ENCODE measurements around the gene EPC1. TPM values are rescaled to one million over a fixed set of nuclear protein-coding genes. Genes with fewer than 3 reads are reported as not detected.

EPC1 gene
- polyA plus RNA-seq, 1 of the 3 experiments (the other 2 are of a cell fraction), result 21.8 TPM

GRCh38 chr10:32372000-32372875 is 25.3 kb upstream of the EPC1 start:
- Histone ChIP-seq H3K27me3 (ENCODE audit: insufficient read depth) (no peaks in the 10 kb centered on the region), H3K9me2 (no peaks in the 10 kb centered on the region), H3F3A (replicated peaks; ENCODE audit: insufficient read depth) (peaks cover 21% of the 10 kb centered on the region), H2AFZ (ENCODE audit: low read depth) (no peak overlapping the region), H3K79me2 (ENCODE audit: insufficient read depth) (peaks cover 68% of the 10 kb centered on the region), H3K9me3 (no peaks in the 10 kb centered on the region), H4K20me1 (ENCODE audit: insufficient read depth) (peaks cover 4% of the 10 kb centered on the region; the same call in 1 of the 2 replicates), H3K4me3 (ENCODE audit: low read depth in 2 of 2, low read length in 1 of 2) (no peak overlapping the region), H3K27ac (ENCODE audit: low read depth in 2 of 2, low read length in 1 of 2) (no peak overlapping the region), H3K9ac (no peak overlapping the region), H3K4me1 (ENCODE audit: control insufficient read depth in 1 of 2, insufficient read depth in 2 of 2, low read depth in 1 of 2, low read length in 1 of 2) (no peaks in the 10 kb centered on the region; a peak in 1 of 4 replicates), H3K4me2 (no peak overlapping the region), H3K36me3 (replicated peaks in 1 of 2; ENCODE audit: control insufficient read depth in 1 of 2, insufficient read depth in 2 of 2, low read length in 1 of 2) (peaks cover 6 to 7% of the 10 kb centered on the region in 2 experiments)
- DNase-seq, result no peak
- WGBS (ENCODE audit: low lambda C conversion rate), result 87% methylated on average over 10 of the region's 10 CpGs
- TF ChIP-seq SIN3A (IDR thresholded peaks at IDR 0.05; ENCODE audit: borderline replicate concordance, low read depth, low read length) (no peak), NRF1 (IDR thresholded peaks at IDR 0.05; ENCODE audit: low read depth, low read length) (no peak), PBX3 (IDR thresholded peaks at IDR 0.05) (no peak), MXI1 (IDR thresholded peaks at IDR 0.05; ENCODE audit: low read depth, low read length) (no peak), ELF1 (IDR thresholded peaks at IDR 0.05) (no peak), ZBTB33 (IDR thresholded peaks at IDR 0.05; ENCODE audit: borderline replicate concordance, low read depth) (no peak), FOXM1 (IDR thresholded peaks at IDR 0.05; ENCODE audit: low read depth) (no peak), GATA2 (CRISPR knock-in tag; IDR thresholded peaks at IDR 0.05) (no peak)
- POLR2A ChIA-PET, result interaction anchor here (0.6 kb wide), 1 partner anchor 25 kb away, joined by 3 read pairs; no protein-coding TSS in a partner anchor
- CTCF ChIA-PET, result interaction anchor here (0.8 kb wide), 1 partner anchor 116 kb away, joined by 3 read pairs; no protein-coding TSS in a partner anchor

DNA sequence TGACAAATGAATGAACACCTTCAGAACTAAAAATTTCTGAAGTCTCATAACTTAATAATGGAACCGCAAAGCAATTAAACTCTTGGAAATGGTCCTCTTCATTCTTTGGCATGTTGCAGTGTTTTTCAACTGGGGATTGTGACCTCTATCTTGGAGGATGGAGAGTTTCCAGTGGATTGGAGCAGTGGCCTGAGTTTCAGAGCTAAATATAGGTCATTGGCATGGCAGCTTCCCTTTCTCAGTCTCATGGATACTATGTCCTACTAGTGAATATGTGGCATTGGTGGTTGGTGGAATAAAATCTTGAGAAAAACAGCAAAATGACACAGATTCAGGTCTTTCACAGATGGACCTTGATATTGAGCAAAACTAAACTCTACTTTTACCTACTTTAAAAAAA is 24.1 kb upstream of the EPC1 start:
- ChIA-PET CTCF (interaction anchor here (0.8 to 2.1 kb wide), 6 partner anchors 9 to 181 kb away, joined by 3 to 8 read pairs (median 5); no protein-coding TSS in a partner anchor), POLR2A (no interaction called here)
- no peak for DNase-seq
- H2AFZ ChIP-seq (ENCODE audit: low read depth), result no peak overlapping the region
- H3F3A ChIP-seq (replicated peaks; ENCODE audit: insufficient read depth), result peaks cover 21% of the 10 kb centered on the region
- no peaks in the 10 kb centered on the region for H3K9me3 ChIP-seq
- H3K4me1 ChIP-seq (ENCODE audit: control insufficient read depth in 1 of 2, insufficient read depth in 2 of 2, low read depth in 1 of 2, low read length in 1 of 2), result no peaks in the 10 kb centered on the region; a peak in 1 of 4 replicates
- H3K9me2 ChIP-seq, result no peaks in the 10 kb centered on the region
- 100% methylated on average over 1 of the region's 1 CpG for WGBS (ENCODE audit: low lambda C conversion rate)
- H3K27me3 ChIP-seq (ENCODE audit: insufficient read depth), result no peaks in the 10 kb centered on the region
- no peak for TF ChIP-seq ELF1 (IDR thresholded peaks at IDR 0.05)
- no peak for TF ChIP-seq EZH2phosphoT487 (IDR thresholded peaks at IDR 0.05; ENCODE audit: borderline replicate concordance, low read depth)
- no peak for TF ChIP-seq GABPA (IDR thresholded peaks at IDR 0.05; ENCODE audit: low read depth)
- TF ChIP-seq, protein P1, sequence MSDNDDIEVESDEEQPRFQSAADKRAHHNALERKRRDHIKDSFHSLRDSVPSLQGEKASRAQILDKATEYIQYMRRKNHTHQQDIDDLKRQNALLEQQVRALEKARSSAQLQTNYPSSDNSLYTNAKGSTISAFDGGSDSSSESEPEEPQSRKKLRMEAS (IDR thresholded peaks at IDR 0.05; ENCODE audit: low read depth), result no peak
- TF ChIP-seq RAD21 (IDR thresholded peaks at IDR 0.05; ENCODE audit: low read length), result no peak
- TF ChIP-seq RFX5 (IDR thresholded peaks at IDR 0.05; ENCODE audit: low read length), result no peak
- no peak for TF ChIP-seq USF2 (IDR thresholded peaks at IDR 0.05; ENCODE audit: borderline replicate concordance, low read depth, low read length)
- TF ChIP-seq NRF1 (IDR thresholded peaks at IDR 0.05; ENCODE audit: low read depth, low read length), result no peak
- peaks cover 68% of the 10 kb centered on the region for H3K79me2 ChIP-seq (ENCODE audit: insufficient read depth)
- H3K4me2 ChIP-seq, result no peak overlapping the region
- no peak overlapping the region for H3K9ac ChIP-seq
- H4K20me1 ChIP-seq (ENCODE audit: insufficient read depth), result peaks cover 4% of the 10 kb centered on the region; the same call in 1 of the 2 replicates
- H3K36me3 ChIP-seq (replicated peaks in 1 of 2; ENCODE audit: control insufficient read depth in 1 of 2, insufficient read depth in 2 of 2, low read length in 1 of 2), result peaks cover 6 to 7% of the 10 kb centered on the region in 2 experiments
- H3K27ac ChIP-seq (ENCODE audit: low read depth in 2 of 2, low read length in 1 of 2), result no peak overlapping the region
- H3K4me3 ChIP-seq (ENCODE audit: low read depth in 2 of 2, low read length in 1 of 2), result no peak overlapping the region

Measured in SK-N-SH (cell line).